Thoracic aorta (tissue), 2 donors: ENCODE data around the gene SUSD2. TPM values are rescaled to one million over a fixed set of nuclear protein-coding genes. Genes with fewer than 3 reads are reported as not detected.

ENCODE experiments used
- ATAC-seq: fragments of 150-250 bp; one replicate; pipeline ENCODE4 v1.8.0; 2017; ENCODE audit warnings: low read depth; ENCODE audit not compliant: insufficient number of reproducible peaks, low FRiP score
- DNase-seq: peaks from one replicate; pipeline ENCODE4 v3.0.0-alpha.2; 2020; ENCODE audit warnings: low spot score
- H3K27ac ChIP-seq, 2 donors: fragments of 200-600 bp; sonication (generic); 1 replicate in 1 of 2; 2 replicates in 1 of 2; pipeline ENCODE4 v1.5.1; 2016; ENCODE audit warnings: mild to moderate bottlenecking in 2 of 2, moderate library complexity in 2 of 2
- H3K27me3 ChIP-seq: fragments of 200-600 bp; sonication (generic); replicated peaks from 2 replicates; pipeline ENCODE4 v1.6.0; 2016; ENCODE audit warnings: mild to moderate bottlenecking; ENCODE audit not compliant: insufficient read depth
- H3K36me3 ChIP-seq: fragments of 200-600 bp; sonication (generic); one replicate; pipeline ENCODE4 v1.5.1; 2016
- H3K4me1 ChIP-seq, 2 donors: fragments of 200-600 bp; sonication (generic); 1 replicate in 1 of 2; 2 replicates in 1 of 2; pipeline versions ENCODE4 v1.5.1 to v1.6.0; 2016; ENCODE audit warnings: low read depth in 2 of 2, mild to moderate bottlenecking in 1 of 2; ENCODE audit not compliant: control insufficient read depth in 1 of 2
- H3K4me3 ChIP-seq: fragments of 200-600 bp; sonication (generic); 2 replicates; pipeline ENCODE4 v1.5.1; 2016; ENCODE audit warnings: mild to moderate bottlenecking
- H3K9me3 ChIP-seq: fragments of 200-600 bp; sonication (generic); 2 replicates; pipeline ENCODE4 v1.5.1; 2016
- CTCF ChIP-seq: fragments of 200-600 bp; sonication (generic); IDR thresholded peaks from one replicate; pipeline ENCODE4 v1.5.1; 2019; ENCODE audit warnings: antibody characterized with exemption
- total RNA-seq, 2 donors: library from RNA; depleted of rRNA; stranded (reverse); fragments of >200 nt; gene quantifications; one replicate each; pipeline versions ENCODE4 v1.1.0 to v1.2.3, GENCODE V29; 2016

SUSD2 gene
- total RNA-seq, 2 donors from 2014 or later = 16.8 to 43.2 TPM

DNA sequence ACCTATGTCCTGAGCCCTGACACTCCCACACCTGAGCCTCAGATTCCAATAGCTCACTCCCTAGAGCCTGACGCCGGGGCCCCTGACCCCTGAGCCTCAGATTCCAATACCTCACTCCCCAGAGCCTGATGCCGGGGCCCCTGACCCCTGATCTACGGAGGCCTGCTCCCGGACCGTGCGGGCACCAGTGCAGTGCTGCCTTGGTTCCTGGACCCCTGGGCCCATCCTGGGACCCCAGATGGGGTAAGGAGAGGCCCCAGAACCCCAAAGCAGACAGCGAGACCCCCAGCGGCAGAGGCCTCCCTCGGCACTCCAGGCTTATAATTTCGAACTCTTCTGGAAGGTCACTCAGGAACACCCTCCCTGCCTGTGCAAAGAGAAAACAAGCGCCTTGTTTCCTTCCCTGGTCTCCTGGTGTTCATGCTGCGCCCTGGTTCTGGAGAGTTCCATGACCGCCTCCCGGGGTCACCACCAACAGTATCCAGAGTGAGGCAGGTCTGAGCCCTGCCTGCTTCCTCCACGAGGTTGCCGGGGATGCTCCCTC lies 7.5 kb downstream of the SUSD2 start:
- H3K9me3 ChIP-seq = no peaks in the 10 kb centered on the region
- H3K36me3 ChIP-seq = peaks cover 10% of the 10 kb centered on the region
- no peak for TF ChIP-seq CTCF
- no peaks in the 10 kb centered on the region for H3K27me3 ChIP-seq
- DNase-seq (no peak), ATAC-seq (no peak)
- H3K4me1 ChIP-seq = peaks cover 7 to 27% of the 10 kb centered on the region in 2 donors
- H3K4me3 ChIP-seq = no peak overlapping the region
- H3K27ac ChIP-seq = no peak overlapping the region

DNA sequence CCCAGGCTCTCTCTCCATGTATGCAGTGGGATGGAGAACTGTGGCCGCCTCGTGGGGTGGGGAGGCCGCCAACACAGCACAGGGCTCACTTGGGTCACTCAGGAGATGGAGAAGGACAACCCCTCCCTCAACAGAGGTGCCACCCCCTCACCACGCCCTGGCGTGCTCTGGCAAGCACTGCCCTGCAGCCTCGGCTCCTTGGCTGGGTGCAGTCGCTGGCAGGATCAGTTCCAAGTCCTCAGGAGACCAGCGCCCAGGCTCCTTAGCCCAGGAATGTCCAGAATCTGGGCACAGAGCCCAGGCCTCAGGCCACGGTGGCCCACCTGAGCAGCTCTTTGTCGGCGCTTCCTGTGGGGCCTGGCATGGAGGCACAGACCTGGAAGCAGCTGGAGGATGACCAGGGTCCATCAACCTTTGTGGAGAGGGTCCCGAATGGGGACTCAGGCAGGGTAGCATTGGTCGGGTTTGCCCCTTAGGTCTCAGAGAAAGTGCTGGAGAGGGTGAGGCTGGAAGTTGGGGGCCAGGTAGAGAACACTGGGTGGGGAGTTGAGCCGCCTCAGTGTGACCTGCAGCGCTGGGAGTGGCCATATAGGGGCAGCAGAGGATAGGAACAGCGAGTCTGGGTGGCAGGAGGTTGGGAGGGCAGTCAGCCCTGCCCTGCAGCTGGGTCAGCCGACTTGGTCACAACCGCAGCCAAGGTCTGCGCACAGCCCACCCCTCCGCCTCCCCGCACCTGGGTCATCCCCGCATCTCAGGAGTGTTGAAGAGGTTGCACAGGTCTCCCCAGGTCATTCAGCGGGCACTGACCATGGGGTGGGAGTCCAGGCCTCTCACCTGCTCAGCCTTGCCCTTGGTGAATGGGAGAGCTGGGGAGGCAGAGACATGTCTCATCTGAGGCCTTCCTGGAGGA lies 8.2 kb downstream of the SUSD2 start:
- Histone ChIP-seq H3K4me3 (peak overlapping the region; percentile 14), H3K4me1 (peaks cover 3 to 20% of the 10 kb centered on the region in 2 donors), H3K9me3 (no peaks in the 10 kb centered on the region), H3K36me3 (peaks cover 10% of the 10 kb centered on the region), H3K27me3 (no peaks in the 10 kb centered on the region), H3K27ac (no peak overlapping the region)
- TF ChIP-seq CTCF = peak; percentile 90
- ATAC-seq (peak; percentile 78), DNase-seq (no peak)

- ATAC-seq (no peak), DNase-seq (no peak)
- no peak for TF ChIP-seq CTCF
- H3K27me3 ChIP-seq = no peaks in the 10 kb centered on the region
- peaks cover 3 to 20% of the 10 kb centered on the region in 2 donors for H3K4me1 ChIP-seq
- H3K4me3 ChIP-seq = no peak overlapping the region
- H3K27ac ChIP-seq = no peak overlapping the region
- peaks cover 7% of the 10 kb centered on the region for H3K36me3 ChIP-seq
- H3K9me3 ChIP-seq = no peaks in the 10 kb centered on the region
These were observed 8.9 kb downstream of the SUSD2 start for GRCh38 chr22:24190159-24190540.

GRCh38 chr22:24190596-24191208 lies 9.4 kb downstream of the SUSD2 start:
- TF ChIP-seq CTCF = no peak
- Histone ChIP-seq H3K27ac (no peak overlapping the region), H3K9me3 (no peaks in the 10 kb centered on the region), H3K4me1 (peaks cover 3 to 20% of the 10 kb centered on the region in 2 donors), H3K4me3 (no peak overlapping the region), H3K27me3 (no peaks in the 10 kb centered on the region), H3K36me3 (peaks cover 1% of the 10 kb centered on the region)
- ATAC-seq (no peak), DNase-seq (no peak)

DNA sequence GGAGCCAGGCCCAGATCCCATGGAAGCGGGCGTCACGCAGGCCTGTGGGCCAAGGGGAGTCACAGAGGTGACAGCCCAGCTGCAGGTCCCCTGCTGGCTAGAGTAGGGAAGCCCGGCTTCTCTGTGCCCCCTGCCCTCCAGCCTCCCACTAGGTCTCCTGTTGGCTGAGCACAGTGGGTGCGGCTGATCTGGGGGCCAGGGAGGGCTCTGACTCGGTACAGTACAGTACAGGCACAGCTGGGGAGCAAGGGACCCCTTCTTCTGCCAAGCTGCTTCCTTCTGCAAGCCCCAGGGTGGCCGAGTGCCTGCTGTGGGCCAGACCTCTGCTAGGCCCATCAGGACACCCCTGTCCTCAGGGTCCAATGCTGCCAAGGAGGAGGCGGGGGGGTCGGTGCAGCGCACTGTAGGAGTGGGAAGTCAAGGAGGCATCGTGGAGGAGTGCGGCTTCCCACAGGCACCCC lies 10.1 kb downstream of the SUSD2 start:
- Histone ChIP-seq H3K4me1 (peaks cover 3 to 20% of the 10 kb centered on the region in 2 donors), H3K27ac (no peak overlapping the region), H3K4me3 (no peak overlapping the region), H3K9me3 (no peaks in the 10 kb centered on the region), H3K27me3 (no peaks in the 10 kb centered on the region), H3K36me3 (no peaks in the 10 kb centered on the region)
- ATAC-seq (no peak), DNase-seq (no peak)
- peak; percentile 8 for TF ChIP-seq CTCF
